Ishikawa (cell line): ENCODE results near the gene RDH8.

Experiments used
- CREB1 ChIP-seq: IDR thresholded peaks from 2 replicates; pipeline ENCODE4 v1.6.1; 2012; ENCODE audit warnings: low read depth
- EP300 ChIP-seq: IDR thresholded peaks from 2 replicates; pipeline ENCODE4 v1.6.1; 2012; ENCODE audit warnings: borderline replicate concordance
- RAD21 ChIP-seq: IDR thresholded peaks from 2 replicates; pipeline ENCODE4 v1.6.1; 2012; ENCODE audit warnings: low read depth

DNA sequence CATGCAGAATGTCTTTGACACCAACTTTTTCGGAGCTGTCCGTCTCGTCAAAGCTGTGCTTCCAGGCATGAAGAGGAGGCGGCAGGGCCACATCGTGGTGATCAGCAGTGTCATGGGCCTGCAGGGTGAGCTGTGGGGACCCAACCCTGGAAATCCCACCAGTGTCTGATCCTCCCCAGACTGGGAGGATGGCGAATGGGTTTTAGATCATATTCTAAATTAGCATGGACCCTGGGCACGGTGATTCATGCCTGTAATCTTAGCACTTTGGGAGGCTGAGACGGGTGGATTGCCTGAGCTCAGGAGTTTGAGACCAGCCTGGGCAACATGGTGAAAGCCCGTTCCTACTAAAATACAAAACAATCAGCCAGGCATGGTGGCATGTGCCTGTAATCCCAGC, 5.5 kb downstream of the RDH8 start:
- no peak for TF ChIP-seq CREB1
- TF ChIP-seq EP300 = no peak
- TF ChIP-seq RAD21 = no peak
